ENCODE measurements around the gene RNASE7. TPM values are rescaled to one million over a fixed set of nuclear protein-coding genes. Genes with fewer than 3 reads are reported as not detected.

Gene RNASE7
- total RNA-seq, 1 experiment from 2014 or later: not detected

DNA sequence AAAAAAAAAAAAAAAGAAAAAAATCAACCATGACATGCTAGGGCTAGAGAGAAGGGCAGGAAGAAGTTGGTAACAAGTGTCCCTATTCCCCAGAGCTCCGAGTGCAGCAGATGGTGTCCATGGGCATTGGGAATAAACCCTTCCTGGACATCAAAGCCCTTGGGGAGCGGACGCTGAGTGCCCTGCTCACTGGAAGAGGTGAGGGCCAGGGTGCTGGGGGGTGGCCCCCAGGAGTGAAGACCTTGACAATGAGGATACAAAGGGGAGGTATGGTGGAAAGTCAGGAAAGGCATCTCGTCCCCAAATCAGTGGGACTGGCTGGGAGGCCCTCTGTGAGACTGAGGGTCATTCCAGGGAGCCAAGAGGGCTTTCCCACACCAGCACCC lies 44.7 kb downstream of the RNASE7 start:
- DNase-seq (ENCODE audit: low spot score): no peak

DNA sequence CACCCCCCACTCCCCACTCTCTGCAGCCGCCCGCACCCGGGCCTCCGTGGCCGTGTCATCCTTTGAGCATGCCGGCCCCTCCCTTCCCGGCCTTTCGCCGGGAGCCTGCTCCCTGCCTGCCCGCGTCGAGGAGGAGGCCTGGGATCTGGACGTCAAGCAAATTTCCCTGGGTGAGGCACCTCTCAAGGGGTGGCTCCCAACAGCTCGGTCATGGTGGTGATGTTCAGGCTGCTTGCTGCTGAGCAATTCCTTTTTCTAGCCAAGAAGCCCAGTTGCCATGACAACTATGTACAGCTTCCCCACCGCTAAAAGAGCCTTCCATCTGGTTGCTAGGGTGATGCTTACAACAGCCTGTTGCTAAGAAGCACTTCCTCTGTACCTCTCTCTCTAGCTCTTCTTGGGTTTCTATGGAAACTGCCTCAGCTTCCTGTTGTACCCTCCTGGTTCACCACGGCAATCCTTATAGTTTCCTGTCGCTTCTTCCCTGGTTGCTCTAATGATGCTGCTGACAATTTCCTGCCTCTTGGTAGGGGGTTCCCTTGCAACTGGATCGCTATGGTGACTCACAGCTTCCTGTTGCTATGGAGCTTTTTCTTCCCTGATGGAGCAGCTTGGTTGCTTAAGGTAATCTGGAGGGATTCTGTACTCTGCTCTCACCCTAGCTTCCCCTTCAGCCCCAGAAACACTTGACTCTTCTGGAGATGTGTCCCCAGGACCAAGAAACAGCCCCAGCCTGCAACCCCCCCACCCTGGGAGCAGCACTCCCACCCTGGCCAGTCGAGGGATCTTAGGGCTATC lies 45.3 kb downstream of the RNASE7 start:
- peak; percentile 83 for DNase-seq (ENCODE audit: low spot score)

DNA sequence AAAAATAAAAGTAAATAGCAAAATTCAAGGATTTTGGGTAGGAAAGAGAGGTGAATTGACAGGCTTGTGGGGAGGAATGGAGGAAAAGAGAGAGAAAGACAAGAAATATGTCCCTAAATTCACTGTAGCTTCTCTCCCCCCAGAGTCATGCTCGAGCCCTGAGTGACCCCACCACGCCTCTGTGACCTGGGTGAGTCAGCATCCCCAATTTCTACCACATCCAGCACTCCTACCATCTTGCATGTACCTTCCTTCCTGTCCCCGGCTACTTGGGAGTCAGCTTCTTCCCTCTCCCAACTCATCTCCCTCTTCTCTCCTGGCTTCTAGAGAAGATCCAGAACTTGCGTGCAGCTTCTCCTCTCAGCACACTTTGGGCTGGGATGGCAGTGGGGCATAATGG lies 46.5 kb downstream of the RNASE7 start:
- DNase-seq (ENCODE audit: low spot score): no peak

DNA sequence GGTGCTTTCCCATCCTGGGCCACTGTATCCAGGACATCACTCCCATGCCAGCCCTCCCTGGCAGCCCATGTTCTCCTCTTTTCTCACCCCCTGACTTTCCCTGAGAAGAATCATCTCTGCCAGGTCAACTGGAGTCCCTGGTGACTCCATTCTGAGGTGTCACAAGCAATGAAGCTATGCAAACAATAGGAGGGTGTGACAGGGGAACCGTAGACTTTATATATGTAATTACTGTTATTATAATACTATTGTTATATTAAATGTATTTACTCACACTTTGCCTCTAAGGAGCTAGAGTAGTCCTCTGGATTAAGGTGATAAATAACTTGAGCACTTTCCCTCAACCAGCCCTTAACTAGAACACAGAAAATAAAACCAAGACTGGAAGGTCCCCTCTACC lies 47.1 kb downstream of the RNASE7 start:
- DNase-seq (ENCODE audit: low spot score): no peak

DNA sequence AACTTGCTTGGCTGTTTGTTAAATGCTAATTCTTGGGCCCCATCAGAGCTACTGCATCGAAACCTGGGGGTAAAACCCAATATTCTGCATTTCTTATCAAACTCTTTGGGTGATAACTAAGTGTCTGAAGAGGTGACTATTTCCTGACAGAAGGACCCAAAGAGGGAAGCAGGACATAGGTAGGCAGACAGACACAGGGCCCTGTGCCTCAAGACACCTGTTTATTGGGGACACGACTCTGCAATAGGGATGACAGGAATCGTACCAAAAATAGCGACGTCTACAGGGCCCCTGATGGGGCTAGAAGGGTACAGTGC lies 47.7 kb downstream of the RNASE7 start:
- DNase-seq (ENCODE audit: low spot score): no peak

DNA sequence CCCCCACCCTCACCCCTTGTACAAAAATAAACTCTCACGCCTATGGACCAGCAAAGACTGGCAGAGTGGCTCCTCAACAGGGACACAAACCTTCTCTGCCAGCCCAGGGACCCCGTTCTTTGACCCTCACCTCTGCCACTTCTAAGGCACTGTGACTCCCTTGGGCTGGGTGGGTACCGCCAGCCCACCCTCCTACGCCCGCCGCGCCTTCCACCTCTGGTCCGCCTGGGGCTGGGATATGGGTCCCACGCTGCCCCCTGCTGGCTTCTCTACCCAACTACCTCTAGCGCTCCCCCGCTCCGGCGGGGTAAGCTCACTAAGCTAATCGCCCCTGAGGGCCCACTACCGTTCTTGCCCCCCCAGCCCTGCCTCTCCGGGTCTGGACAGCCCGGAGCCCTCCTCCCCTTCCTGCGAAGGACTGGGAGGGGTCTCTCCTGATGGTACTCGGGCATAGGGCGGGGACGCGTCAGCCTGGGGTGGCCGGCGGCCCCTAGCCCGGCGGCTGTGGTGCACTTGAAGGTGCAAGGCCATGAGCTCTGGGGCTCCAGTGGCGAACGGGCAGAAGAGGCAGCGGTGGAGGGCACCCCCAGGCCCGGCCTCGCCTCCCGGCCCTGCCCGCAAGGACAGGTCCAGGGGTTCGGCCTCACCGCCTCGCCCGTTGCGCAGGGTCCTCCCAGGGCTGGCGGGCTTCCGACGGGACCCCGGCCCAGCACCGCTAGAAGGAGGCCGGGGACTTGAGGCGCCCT lies 48.2 kb downstream of the RNASE7 start:
- DNase-seq (ENCODE audit: low spot score): no peak

DNA sequence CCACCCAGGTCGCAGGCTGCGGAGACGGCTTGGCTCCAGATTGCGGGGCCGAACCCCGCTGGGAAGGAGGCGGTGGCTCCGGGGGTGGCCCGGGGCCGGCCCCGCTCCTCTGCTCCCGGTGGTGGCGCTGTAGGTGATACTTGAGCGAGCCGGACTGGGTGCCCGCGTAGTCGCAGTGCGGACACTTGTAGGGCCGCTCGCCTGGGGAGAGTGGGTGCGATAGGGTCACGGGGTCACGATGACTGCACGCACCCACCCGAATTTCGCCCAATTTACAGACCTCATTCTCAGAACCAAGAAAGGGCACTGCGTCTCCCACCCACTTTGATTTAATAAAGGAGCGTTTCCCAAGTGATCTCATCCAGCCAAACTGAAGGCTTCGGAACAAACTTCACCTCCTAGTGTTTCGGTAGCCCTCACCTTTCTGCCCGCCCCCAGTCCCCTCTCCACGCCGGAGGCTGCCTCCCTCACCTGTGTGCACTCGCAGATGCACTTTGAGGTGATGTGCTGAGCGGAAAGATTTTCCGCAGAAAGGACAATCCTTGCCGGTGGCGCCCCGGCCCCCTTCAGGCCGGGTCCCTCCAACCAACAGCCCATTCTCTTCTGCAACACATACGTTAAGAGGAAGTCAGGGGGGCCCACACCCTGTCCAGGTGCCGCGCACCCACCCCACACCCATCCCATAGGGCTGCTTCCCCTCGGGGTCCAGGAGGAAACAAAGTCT lies 48.9 kb downstream of the RNASE7 start:
- DNase-seq (ENCODE audit: low spot score): no peak

DNA sequence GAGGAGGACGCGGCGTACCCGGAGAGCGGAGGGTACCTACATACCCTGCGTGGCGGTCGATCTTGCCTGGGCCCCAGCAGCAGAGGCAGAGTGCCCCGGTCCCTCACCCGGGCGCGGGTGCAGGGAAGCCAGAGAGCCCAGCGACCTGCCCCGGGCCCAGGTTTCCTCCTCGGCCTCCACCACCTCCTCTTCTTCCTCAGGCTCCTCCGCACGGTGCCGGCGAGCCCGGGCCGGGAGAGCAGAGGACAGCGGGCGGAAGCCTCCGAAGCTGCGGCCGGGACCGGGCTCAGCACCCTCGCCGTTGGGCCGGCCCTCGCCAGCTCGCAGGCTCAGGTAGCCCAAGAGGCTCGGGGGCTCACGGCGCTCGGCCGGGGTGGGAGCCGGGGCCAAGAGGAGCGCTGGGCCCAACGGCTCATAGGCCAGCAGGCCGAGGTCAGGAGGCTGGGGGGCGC lies 49.7 kb downstream of the RNASE7 start:
- DNase-seq (ENCODE audit: low spot score): no peak

DNA sequence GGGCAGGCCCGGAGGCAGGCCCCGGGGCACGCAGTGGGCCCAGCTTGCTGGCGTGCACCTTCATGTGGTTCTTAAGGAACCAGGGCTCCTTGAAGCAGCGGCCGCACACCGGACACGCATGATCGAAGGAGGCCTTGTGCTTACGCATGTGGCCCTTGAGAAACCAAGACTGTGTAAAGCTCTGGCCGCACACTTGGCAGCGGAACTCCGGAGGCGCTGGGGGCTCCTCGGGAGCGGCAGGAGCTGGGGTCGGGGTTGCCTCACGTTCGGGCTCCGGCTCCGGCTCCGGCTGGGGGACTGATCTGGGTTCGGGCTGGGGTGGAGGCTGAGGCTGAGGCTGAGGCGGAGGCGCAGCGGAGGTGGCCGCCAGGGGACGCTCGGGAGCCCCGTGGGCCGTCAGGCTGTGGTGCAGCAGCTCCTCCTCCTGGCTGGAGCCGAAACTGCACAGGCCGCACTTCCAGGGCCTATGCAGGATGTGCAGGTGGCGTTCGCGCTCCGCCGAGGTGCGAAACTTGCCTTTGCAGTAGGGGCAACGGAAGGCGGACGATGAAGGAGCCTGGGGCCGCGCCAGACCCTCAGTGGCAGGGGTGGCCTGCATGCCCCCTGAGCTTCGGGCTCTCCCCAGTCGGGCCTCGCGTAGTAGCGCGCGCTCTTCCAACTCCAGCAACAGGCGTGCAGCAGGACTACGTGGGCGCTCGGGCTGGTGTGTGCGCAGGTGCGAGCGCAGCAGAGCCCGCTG lies 50.3 kb downstream of the RNASE7 start:
- DNase-seq (ENCODE audit: low spot score): peak; percentile 27

DNA sequence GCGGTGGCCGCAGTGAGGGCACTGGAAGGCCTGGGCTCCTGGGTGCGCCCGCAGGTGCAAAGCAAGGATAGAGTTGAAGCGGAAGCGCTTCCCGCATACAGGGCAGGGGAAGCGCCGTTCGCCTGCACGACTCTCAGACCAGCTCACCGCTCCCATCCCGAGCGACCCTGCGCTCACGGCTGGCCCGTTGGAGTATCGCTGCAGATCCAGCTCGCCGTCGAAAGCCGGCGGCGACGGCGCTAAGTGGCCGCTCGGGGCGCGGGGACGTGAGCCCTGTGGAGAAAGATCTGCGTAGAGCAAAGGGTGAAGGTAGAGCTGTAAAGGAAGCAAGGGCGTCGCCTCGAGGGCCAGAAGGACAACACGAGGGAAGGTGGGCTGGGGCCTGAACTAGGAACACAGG lies 50.9 kb downstream of the RNASE7 start:
- DNase-seq (ENCODE audit: low spot score): no peak

Other genes starting within 250 kb of the RNASE7 start
- not detected in 2 replicates for gene RNASE1, start 239.5 kb upstream of the RNASE7 start, total RNA-seq (2014; rRNA removed; shearing (Covaris generic))
- gene RNASE3, start 151.0 kb upstream of the RNASE7 start, total RNA-seq (2014; rRNA removed; shearing (Covaris generic)): not detected in 2 replicates
- gene RNASE2, start 86.9 kb upstream of the RNASE7 start, total RNA-seq (2014; rRNA removed; shearing (Covaris generic)): not detected in 2 replicates
- gene METTL17, start 52.4 kb upstream of the RNASE7 start, total RNA-seq (2014; rRNA removed; shearing (Covaris generic)): 55.4 and 71.8 TPM in 2 replicates
- gene SLC39A2, start 43.1 kb upstream of the RNASE7 start, total RNA-seq (2014; rRNA removed; shearing (Covaris generic)): not detected in 2 replicates
- 7.5 and 9.0 TPM in 2 replicates for gene NDRG2, start 17.3 kb upstream of the RNASE7 start, total RNA-seq (2014; rRNA removed; shearing (Covaris generic))
- gene TPPP2, start 12.1 kb upstream of the RNASE7 start, total RNA-seq (2014; rRNA removed; shearing (Covaris generic)): not detected in 2 replicates
- not detected in 2 replicates for gene RNASE13, start 7.6 kb upstream of the RNASE7 start, total RNA-seq (2014; rRNA removed; shearing (Covaris generic))
- gene RNASE8, start 15.5 kb downstream of the RNASE7 start, total RNA-seq (2014; rRNA removed; shearing (Covaris generic)): not detected in 2 replicates
- gene ARHGEF40, start 27.9 kb downstream of the RNASE7 start, total RNA-seq (2014; rRNA removed; shearing (Covaris generic)): 19.8 and 21.2 TPM in 2 replicates
- 5.9 and 12.0 TPM in 2 replicates for gene ZNF219, start 56.3 kb downstream of the RNASE7 start, total RNA-seq (2014; rRNA removed; shearing (Covaris generic))
- gene TMEM253, start 58.7 kb downstream of the RNASE7 start, total RNA-seq (2014; rRNA removed; shearing (Covaris generic)): 0.17 TPM in 1 of 2 replicates, not detected in the other
- not detected in 2 replicates for gene OR5AU1, start 113.7 kb downstream of the RNASE7 start, total RNA-seq (2014; rRNA removed; shearing (Covaris generic))
- gene HNRNPC, start 227.1 kb downstream of the RNASE7 start, total RNA-seq (2014; rRNA removed; shearing (Covaris generic)): 856 and 922 TPM in 2 replicates
- gene RPGRIP1, start 237.7 kb downstream of the RNASE7 start, total RNA-seq (2014; rRNA removed; shearing (Covaris generic)): not detected in 2 replicates

Data from A172 (cell line).